H9 (cell line): ENCODE results near the gene KTN1. TPM values are rescaled to one million over a fixed set of nuclear protein-coding genes. Genes with fewer than 3 reads are reported as not detected.

Experiments used
- DNase-seq: peaks from one replicate; pipeline ENCODE4 v3.0.0-alpha.2; 2017
- H2AFZ ChIP-seq: one replicate; pipeline ENCODE4 v1.6.1; 2013; ENCODE audit warnings: mild to moderate bottlenecking, low read length, control low read depth, moderate library complexity
- H2AK5ac ChIP-seq: 2 replicates; pipeline ENCODE4 v1.6.1; 2013; ENCODE audit warnings: low read length, control low read depth, mixed read lengths; ENCODE audit not compliant: insufficient read length
- H2BK120ac ChIP-seq: one replicate; pipeline ENCODE4 v1.6.1; 2013; ENCODE audit warnings: low read depth, mild to moderate bottlenecking, low read length, control low read depth, inconsistent platforms; ENCODE audit not compliant: poor library complexity, severe bottlenecking
- H2BK12ac ChIP-seq: 2 replicates; pipeline ENCODE4 v1.6.1; 2013; ENCODE audit warnings: low read length, control low read depth, mixed read lengths, low read depth; ENCODE audit not compliant: insufficient read length
- H2BK15ac ChIP-seq: 2 replicates; pipeline ENCODE4 v1.6.1; 2013; ENCODE audit warnings: low read depth, low read length, control low read depth
- H2BK20ac ChIP-seq: one replicate; pipeline ENCODE4 v1.6.1; 2013; ENCODE audit warnings: low read depth, mild to moderate bottlenecking, low read length, control low read depth, inconsistent platforms; ENCODE audit not compliant: poor library complexity, severe bottlenecking
- H2BK5ac ChIP-seq: 2 replicates; pipeline ENCODE4 v1.6.1; 2013; ENCODE audit warnings: low read length, control low read depth, mixed read lengths; ENCODE audit not compliant: insufficient read length
- H3K14ac ChIP-seq: 2 replicates; pipeline ENCODE4 v1.6.1; 2013; ENCODE audit warnings: low read length, control low read depth; ENCODE audit not compliant: insufficient read depth
- H3K18ac ChIP-seq: 2 replicates; pipeline ENCODE4 v1.6.1; 2013; ENCODE audit warnings: low read depth, mild to moderate bottlenecking, mixed read lengths, low read length, control low read depth; ENCODE audit not compliant: insufficient read length
- H3K23ac ChIP-seq: 2 replicates; pipeline ENCODE4 v1.6.1; 2013; ENCODE audit warnings: low read length, control low read depth, mixed read lengths, low read depth; ENCODE audit not compliant: insufficient read length
- H3K23me2 ChIP-seq: 2 replicates; pipeline ENCODE4 v1.6.1; 2013; ENCODE audit warnings: low read depth, mild to moderate bottlenecking, mixed read lengths, low read length, control low read depth; ENCODE audit not compliant: insufficient read length, poor library complexity, severe bottlenecking
- H3K27ac ChIP-seq: 2 replicates; pipeline ENCODE4 v1.5.1; 2013; ENCODE audit warnings: low read length, control low read depth, mixed read lengths, low read depth; ENCODE audit not compliant: insufficient read length
- H3K27me3 ChIP-seq: 2 replicates; pipeline ENCODE4 v1.6.1; 2013; ENCODE audit warnings: low read length, control low read depth, inconsistent platforms; ENCODE audit not compliant: insufficient read depth
- H3K4ac ChIP-seq: 2 replicates; pipeline ENCODE4 v1.6.1; 2013; ENCODE audit warnings: low read depth, mild to moderate bottlenecking, control low read depth, inconsistent platforms, low read length, moderate library complexity
- H3K4me1 ChIP-seq: 2 replicates; pipeline ENCODE4 v1.6.1; 2013; ENCODE audit warnings: low read length, control low read depth, inconsistent platforms; ENCODE audit not compliant: insufficient read depth
- H3K4me2 ChIP-seq: 2 replicates; pipeline ENCODE4 v1.6.1; 2013; ENCODE audit warnings: low read length, control low read depth, mixed read lengths; ENCODE audit not compliant: insufficient read length, insufficient read depth
- H3K56ac ChIP-seq: 2 replicates; pipeline ENCODE4 v1.6.1; 2013; ENCODE audit warnings: low read depth, mild to moderate bottlenecking, mixed read lengths, low read length, control low read depth; ENCODE audit not compliant: insufficient read length
- H3K79me1 ChIP-seq: 2 replicates; pipeline ENCODE4 v1.6.1; 2013; ENCODE audit warnings: low read depth, mild to moderate bottlenecking, moderate library complexity, low read length, control low read depth, inconsistent platforms; ENCODE audit not compliant: insufficient read depth, poor library complexity, severe bottlenecking
- H3K79me2 ChIP-seq: 2 replicates; pipeline ENCODE4 v1.6.1; 2013; ENCODE audit warnings: low read length, control low read depth, inconsistent platforms; ENCODE audit not compliant: insufficient read depth
- H3K9ac ChIP-seq: 2 replicates; pipeline ENCODE4 v1.6.1; 2013; ENCODE audit warnings: low read length, control low read depth, mixed read lengths; ENCODE audit not compliant: insufficient read length; ENCODE audit errors: extremely low read depth
- H3K9me3 ChIP-seq: one replicate; pipeline ENCODE4 v1.6.1; 2013; ENCODE audit warnings: low read depth, low read length, inconsistent platforms; ENCODE audit not compliant: control insufficient read depth
- H3T11ph ChIP-seq: one replicate; pipeline ENCODE4 v1.6.1; 2013; ENCODE audit warnings: mild to moderate bottlenecking, low read length, control low read depth, inconsistent platforms
- H4K20me1 ChIP-seq: one replicate; pipeline ENCODE4 v1.6.1; 2013; ENCODE audit not compliant: control insufficient read depth, insufficient read length, insufficient read depth
- H4K5ac ChIP-seq: 2 replicates; pipeline ENCODE4 v1.6.1; 2013; ENCODE audit warnings: low read depth, mild to moderate bottlenecking, mixed read lengths, low read length, control low read depth; ENCODE audit not compliant: insufficient read length
- H4K8ac ChIP-seq: replicated peaks from 2 replicates; pipeline ENCODE4 v1.6.1; 2013; ENCODE audit warnings: low read length, control low read depth, mixed read lengths, low read depth; ENCODE audit not compliant: insufficient read length
- H4K91ac ChIP-seq: 2 replicates; pipeline ENCODE4 v1.6.1; 2013; ENCODE audit warnings: low read depth, mild to moderate bottlenecking, moderate library complexity, mixed read lengths, low read length, control low read depth; ENCODE audit not compliant: insufficient read length
- H3K27ac Mint-ChIP-seq, 3 experiments: 2 replicates in 2 of 3; 3 replicates in 1 of 3; pipeline ENCODE4 v1.8.0; 2020 to 2021; ENCODE audit warnings: mixed read lengths in 3 of 3, mild to moderate bottlenecking in 1 of 3, moderate library complexity in 1 of 3
- H3K27me3 Mint-ChIP-seq: 2 replicates; pipeline ENCODE4 v1.8.0; 2021; ENCODE audit warnings: low read depth, mild to moderate bottlenecking, moderate library complexity, mixed read lengths
- H3K36me3 Mint-ChIP-seq, 3 experiments: 2 replicates in 2 of 3; 3 replicates in 1 of 3; pipeline ENCODE4 v1.8.0; 2020 to 2021; ENCODE audit warnings: low read depth in 3 of 3, mixed read lengths in 3 of 3; ENCODE audit not compliant: insufficient read depth in 1 of 3
- H3K4me1 Mint-ChIP-seq, 2 experiments: 2 replicates each; pipeline ENCODE4 v1.8.0; 2020; ENCODE audit warnings: mixed read lengths in 2 of 2
- H3K4me3 Mint-ChIP-seq, 2 experiments: 2 replicates in 1 of 2; 3 replicates in 1 of 2; pipeline ENCODE4 v1.8.0; 2020 to 2021; ENCODE audit warnings: mild to moderate bottlenecking in 2 of 2, mixed read lengths in 2 of 2, moderate library complexity in 1 of 2
- H3K9me3 Mint-ChIP-seq, 2 experiments: 2 replicates in 1 of 2; 3 replicates in 1 of 2; pipeline ENCODE4 v1.8.0; 2020; ENCODE audit warnings: mild to moderate bottlenecking in 2 of 2, mixed read lengths in 2 of 2, moderate library complexity in 1 of 2
- WGBS: extraction: QIAGEN DNeasy Blood & Tissue Kit; methylation state at CpG from one replicate; pipeline ENCODE4 v1.1.7; 2013; ENCODE audit warnings: missing lambda C conversion rate, low lambda C conversion rate, mixed read lengths; ENCODE audit not compliant: insufficient read length; ENCODE audit errors: extremely low coverage; 5-methylcytosine and 5-hydroxymethylcytosine counted together
- total RNA-seq: library from RNA; stranded (reverse); gene quantifications from 2 replicates; pipeline ENCODE4 v1.2.1, GENCODE V29; 2021
- TF ChIP-seq, protein P1 (sequence below): fragments of 200-600 bp; sonication (generic); conservative IDR thresholded peaks from 3 replicates; pipeline ENCODE4 v1.8.0; 2021; ENCODE audit warnings: antibody characterized with exemption, mild to moderate bottlenecking

KTN1 gene
- total RNA-seq, 1 experiment from 2014 or later, result 128 TPM

DNA sequence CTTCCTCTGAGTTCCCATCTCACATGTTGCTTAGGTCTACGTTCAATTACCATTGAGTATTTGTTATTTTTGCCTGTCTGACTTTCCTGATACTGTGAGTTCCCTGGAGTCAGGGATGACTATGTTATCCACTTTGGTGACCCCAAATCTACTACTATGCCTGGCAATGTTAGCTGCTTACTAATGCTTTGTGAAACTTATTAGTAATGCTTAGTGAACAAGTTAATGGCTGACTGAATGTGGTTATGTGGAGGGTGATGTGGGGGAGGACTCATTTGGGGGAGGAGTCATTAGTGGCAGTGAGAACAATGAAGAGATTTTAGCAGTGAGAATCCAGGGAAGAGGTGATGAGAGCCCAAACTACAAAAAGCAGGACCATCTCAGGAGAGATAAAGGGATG lies 121.6 kb downstream of the KTN1 start:
- no peak overlapping the region for H3K9ac ChIP-seq
- H3K14ac ChIP-seq, result no peak overlapping the region
- TF ChIP-seq, protein P1, sequence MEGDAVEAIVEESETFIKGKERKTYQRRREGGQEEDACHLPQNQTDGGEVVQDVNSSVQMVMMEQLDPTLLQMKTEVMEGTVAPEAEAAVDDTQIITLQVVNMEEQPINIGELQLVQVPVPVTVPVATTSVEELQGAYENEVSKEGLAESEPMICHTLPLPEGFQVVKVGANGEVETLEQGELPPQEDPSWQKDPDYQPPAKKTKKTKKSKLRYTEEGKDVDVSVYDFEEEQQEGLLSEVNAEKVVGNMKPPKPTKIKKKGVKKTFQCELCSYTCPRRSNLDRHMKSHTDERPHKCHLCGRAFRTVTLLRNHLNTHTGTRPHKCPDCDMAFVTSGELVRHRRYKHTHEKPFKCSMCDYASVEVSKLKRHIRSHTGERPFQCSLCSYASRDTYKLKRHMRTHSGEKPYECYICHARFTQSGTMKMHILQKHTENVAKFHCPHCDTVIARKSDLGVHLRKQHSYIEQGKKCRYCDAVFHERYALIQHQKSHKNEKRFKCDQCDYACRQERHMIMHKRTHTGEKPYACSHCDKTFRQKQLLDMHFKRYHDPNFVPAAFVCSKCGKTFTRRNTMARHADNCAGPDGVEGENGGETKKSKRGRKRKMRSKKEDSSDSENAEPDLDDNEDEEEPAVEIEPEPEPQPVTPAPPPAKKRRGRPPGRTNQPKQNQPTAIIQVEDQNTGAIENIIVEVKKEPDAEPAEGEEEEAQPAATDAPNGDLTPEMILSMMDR, result no peak
- no peaks in the 10 kb centered on the region for H3K9me3 ChIP-seq
- no peak overlapping the region for H2AFZ ChIP-seq
- Mint-ChIP-seq H3K4me3 (no peak overlapping the region), H3K36me3 (peaks cover 4 to 11% (median 4%) of the 10 kb centered on the region in 3 experiments; a peak in 6 of 7 replicates), H3K27ac (no peak overlapping the region), H3K9me3 (peaks cover 3% of the 10 kb centered on the region in 2 experiments; a peak in 2 of 5 replicates), H3K27me3 (no peaks in the 10 kb centered on the region), H3K4me1 (peaks cover 28 to 29% of the 10 kb centered on the region in 2 experiments)
- H2BK12ac ChIP-seq, result no peak overlapping the region
- DNase-seq, result no peak
- no peaks in the 10 kb centered on the region for H3K79me2 ChIP-seq
- no peak overlapping the region for H3K23ac ChIP-seq
- H3K4me1 ChIP-seq, result no peaks in the 10 kb centered on the region; the same call in 1 of the 2 replicates
- H3K4ac ChIP-seq, result no peak overlapping the region
- no peak overlapping the region for H4K5ac ChIP-seq
- no peak overlapping the region for H3K4me2 ChIP-seq
- no peaks in the 10 kb centered on the region for H3K27me3 ChIP-seq
- H2BK20ac ChIP-seq, result no peak overlapping the region
- no peak overlapping the region for H3K18ac ChIP-seq
- no peak overlapping the region for H2BK15ac ChIP-seq
- H4K20me1 ChIP-seq, result no peaks in the 10 kb centered on the region
- no peak overlapping the region for H4K91ac ChIP-seq
- no peak overlapping the region for H2BK120ac ChIP-seq
- no CpG with 5 or more reads among the region's 1 CpG for WGBS
- H2AK5ac ChIP-seq, result no peak overlapping the region
- H3K56ac ChIP-seq, result no peak overlapping the region
- no peaks in the 10 kb centered on the region for H3K23me2 ChIP-seq
- H3K27ac ChIP-seq, result no peak overlapping the region
- no peak overlapping the region for H3T11ph ChIP-seq
- H4K8ac ChIP-seq, result no peak overlapping the region
- H3K79me1 ChIP-seq, result no peaks in the 10 kb centered on the region
- no peak overlapping the region for H2BK5ac ChIP-seq
